Measurements from ENCODE around the gene PAXIP1.

GRCh38 chr7:155009570-155010157, 6.7 kb upstream of the PAXIP1 start:
- TF ChIP-seq CTCF (conservative IDR thresholded peaks at IDR 0.05) (peak; percentile 82), ZFX (IDR thresholded peaks at IDR 0.05) (no peak)
